Loucy (cell line): Measurements from ENCODE around the gene PLXNB2.

Source experiments
- H2AFZ ChIP-seq: fragments of 200-600 bp; sonication (generic); 2 replicates; pipeline ENCODE4 v1.6.0; 2016; ENCODE audit warnings: antibody characterized with exemption, mild to moderate bottlenecking, low read length, moderate library complexity
- H3F3A ChIP-seq: fragments of 200-600 bp; 2 replicates; pipeline ENCODE4 v1.6.0; 2016; ENCODE audit warnings: antibody characterized with exemption, low read depth, mild to moderate bottlenecking
- H3K27me3 ChIP-seq: fragments of 200-600 bp; sonication (generic); 2 replicates; pipeline ENCODE4 v1.6.1; 2014; ENCODE audit warnings: low read length, mild to moderate bottlenecking; ENCODE audit not compliant: insufficient read depth, poor library complexity, severe bottlenecking
- H3K36me3 ChIP-seq: fragments of 200-600 bp; sonication (generic); 2 replicates; pipeline ENCODE4 v1.6.1; 2016; ENCODE audit warnings: low read length; ENCODE audit not compliant: insufficient read depth
- H3K4me1 ChIP-seq: fragments of 200-600 bp; sonication (generic); 2 replicates; pipeline ENCODE4 v1.5.1; 2014; ENCODE audit warnings: low read length, mild to moderate bottlenecking; ENCODE audit not compliant: insufficient read depth, poor library complexity, severe bottlenecking
- H3K4me2 ChIP-seq: fragments of 200-600 bp; sonication (generic); 2 replicates; pipeline ENCODE4 v1.6.0; 2014; ENCODE audit warnings: antibody characterized with exemption, low read length, low read depth, mild to moderate bottlenecking; ENCODE audit not compliant: poor library complexity, severe bottlenecking
- H3K4me3 ChIP-seq: fragments of 200-600 bp; sonication (generic); 2 replicates; pipeline ENCODE4 v1.5.1; 2014; ENCODE audit warnings: low read length, mild to moderate bottlenecking, mixed read lengths; ENCODE audit not compliant: poor library complexity, severe bottlenecking
- H3K79me2 ChIP-seq: fragments of 200-600 bp; sonication (generic); 2 replicates; pipeline ENCODE4 v1.6.1; 2014; ENCODE audit warnings: low read length; ENCODE audit not compliant: insufficient read depth
- H3K9ac ChIP-seq: fragments of 200-600 bp; sonication (generic); 2 replicates; pipeline ENCODE4 v1.6.0; 2014; ENCODE audit warnings: mild to moderate bottlenecking, low read depth, low read length, moderate library complexity; ENCODE audit not compliant: poor library complexity, severe bottlenecking
- H3K9me2 ChIP-seq: fragments of 200-600 bp; sonication (generic); replicated peaks from 2 replicates; pipeline ENCODE4 v1.6.1; 2016; ENCODE audit warnings: low read depth, low read length, mixed read lengths
- H3K9me3 ChIP-seq: fragments of 200-600 bp; sonication (generic); 2 replicates; pipeline ENCODE4 v1.6.1; 2014; ENCODE audit warnings: mild to moderate bottlenecking, antibody characterized with exemption, low read length, low read depth; ENCODE audit not compliant: insufficient read depth
- H4K20me1 ChIP-seq: fragments of 200-600 bp; sonication (generic); 2 replicates; pipeline ENCODE4 v1.6.0; 2014; ENCODE audit warnings: antibody characterized with exemption, low read length, mild to moderate bottlenecking; ENCODE audit not compliant: insufficient read depth, poor library complexity, severe bottlenecking
- EZH2phosphoT487 ChIP-seq: fragments of 200-600 bp; IDR thresholded peaks from 2 replicates; pipeline ENCODE4 v1.6.1; 2018; ENCODE audit warnings: antibody characterized with exemption, mild to moderate bottlenecking, moderate library complexity, borderline replicate concordance
- TF ChIP-seq, protein P1 (sequence below): fragments of 200-600 bp; sonication (generic); conservative IDR thresholded peaks from 2 replicates; pipeline ENCODE4 v1.5.1; 2014; ENCODE audit warnings: mild to moderate bottlenecking, antibody characterized with exemption, low read length

Gene PLXNB2

DNA sequence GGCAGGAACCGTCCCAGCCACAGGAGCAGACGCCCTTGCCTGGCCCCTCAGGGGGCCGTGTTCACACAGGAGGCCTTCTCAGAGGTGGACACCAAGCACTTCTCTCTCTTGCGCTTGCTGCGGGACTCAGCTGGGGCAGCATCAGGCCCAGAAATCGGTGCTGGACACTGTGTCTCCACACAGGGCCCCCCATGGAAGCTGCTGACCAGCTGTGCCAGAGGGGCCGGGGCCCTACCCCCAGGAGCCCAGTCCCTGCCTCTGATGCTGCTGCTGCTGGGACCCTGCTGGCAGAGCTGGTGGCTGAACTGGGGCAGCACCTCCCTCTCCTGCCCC, 4.0 kb downstream of the PLXNB2 start:
- Histone ChIP-seq H4K20me1 (peaks cover 10% of the 10 kb centered on the region), H3K79me2 (peaks cover 50% of the 10 kb centered on the region), H3K9ac (peak overlapping the region; percentile 63)

DNA sequence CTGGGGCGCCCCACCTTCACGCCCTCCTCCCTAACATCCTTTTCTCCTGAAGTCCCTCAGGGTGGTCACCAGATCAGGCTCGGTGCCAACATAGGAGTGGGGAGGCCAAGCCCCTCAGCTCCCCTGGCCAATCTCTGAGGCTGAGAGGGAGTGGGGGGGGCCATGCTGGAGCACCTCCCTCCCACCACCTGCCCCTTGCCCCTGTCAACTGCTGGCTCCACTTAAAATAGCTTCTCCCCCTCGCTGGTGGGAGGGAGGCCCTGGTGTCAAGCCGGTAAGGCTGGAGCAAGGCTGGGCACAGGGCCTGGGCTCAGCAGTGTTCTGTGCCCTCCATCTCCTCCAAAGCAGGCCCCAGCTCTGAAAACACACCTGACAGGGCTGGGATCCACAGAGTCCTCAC, 4.9 kb downstream of the PLXNB2 start:
- Histone ChIP-seq H3K9ac (peak overlapping the region; percentile 63), H4K20me1 (peaks cover 10% of the 10 kb centered on the region), H3K4me1 (peaks cover 55% of the 10 kb centered on the region)

More for the DNA sequence above, 4.0 kb downstream of the PLXNB2 start:
- H3K9me2 ChIP-seq: no peaks in the 10 kb centered on the region
- H3K36me3 ChIP-seq: no peaks in the 10 kb centered on the region
- peak overlapping the region; percentile 81 for H3K4me2 ChIP-seq
- H3K4me1 ChIP-seq: peaks cover 62% of the 10 kb centered on the region
- H3K27me3 ChIP-seq: no peaks in the 10 kb centered on the region
- no peaks in the 10 kb centered on the region for H3K9me3 ChIP-seq
- no peak overlapping the region for H2AFZ ChIP-seq
- TF ChIP-seq, protein P1, sequence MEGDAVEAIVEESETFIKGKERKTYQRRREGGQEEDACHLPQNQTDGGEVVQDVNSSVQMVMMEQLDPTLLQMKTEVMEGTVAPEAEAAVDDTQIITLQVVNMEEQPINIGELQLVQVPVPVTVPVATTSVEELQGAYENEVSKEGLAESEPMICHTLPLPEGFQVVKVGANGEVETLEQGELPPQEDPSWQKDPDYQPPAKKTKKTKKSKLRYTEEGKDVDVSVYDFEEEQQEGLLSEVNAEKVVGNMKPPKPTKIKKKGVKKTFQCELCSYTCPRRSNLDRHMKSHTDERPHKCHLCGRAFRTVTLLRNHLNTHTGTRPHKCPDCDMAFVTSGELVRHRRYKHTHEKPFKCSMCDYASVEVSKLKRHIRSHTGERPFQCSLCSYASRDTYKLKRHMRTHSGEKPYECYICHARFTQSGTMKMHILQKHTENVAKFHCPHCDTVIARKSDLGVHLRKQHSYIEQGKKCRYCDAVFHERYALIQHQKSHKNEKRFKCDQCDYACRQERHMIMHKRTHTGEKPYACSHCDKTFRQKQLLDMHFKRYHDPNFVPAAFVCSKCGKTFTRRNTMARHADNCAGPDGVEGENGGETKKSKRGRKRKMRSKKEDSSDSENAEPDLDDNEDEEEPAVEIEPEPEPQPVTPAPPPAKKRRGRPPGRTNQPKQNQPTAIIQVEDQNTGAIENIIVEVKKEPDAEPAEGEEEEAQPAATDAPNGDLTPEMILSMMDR: no peak
- TF ChIP-seq EZH2phosphoT487: no peak
- peak overlapping the region; percentile 64 for H3K4me3 ChIP-seq
- H3F3A ChIP-seq: 0 out of 2 replicates have a peak, but pooled peaks cover 4% of the 10 kb centered on the region

DNA sequence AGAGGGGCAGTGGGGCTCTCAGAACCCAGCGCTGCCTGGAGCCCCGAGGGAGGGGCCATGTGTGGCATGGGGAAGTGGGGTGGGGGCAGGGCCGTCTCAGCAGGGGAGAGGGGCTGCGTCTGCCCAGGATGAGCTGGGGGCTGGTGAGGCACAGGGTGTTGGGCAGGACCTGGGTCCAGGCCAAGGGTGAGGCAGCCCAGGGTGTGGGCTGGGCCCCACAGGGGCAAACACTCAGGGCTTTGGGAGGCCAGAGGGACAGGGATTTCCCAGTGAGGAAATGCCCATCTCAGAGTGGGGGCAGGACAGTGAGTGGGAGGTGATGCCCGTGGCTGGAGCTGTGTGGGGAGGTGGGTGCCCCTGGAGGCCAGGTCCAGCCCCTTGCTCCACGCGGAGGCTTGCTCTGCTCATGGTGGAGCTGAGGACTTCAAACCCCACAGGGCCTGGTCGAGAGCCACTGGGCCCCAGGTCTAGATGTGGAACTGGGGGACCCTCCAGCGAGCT, 5.4 kb downstream of the PLXNB2 start:
- Histone ChIP-seq H3K9me2 (no peaks in the 10 kb centered on the region), H3K9me3 (no peaks in the 10 kb centered on the region), H3K9ac (no peak overlapping the region), H3K4me1 (peaks cover 55% of the 10 kb centered on the region), H3F3A (no peaks in the 10 kb centered on the region), H4K20me1 (peaks cover 10% of the 10 kb centered on the region), H3K4me2 (peak overlapping the region; percentile 81), H2AFZ (no peak overlapping the region), H3K27me3 (no peaks in the 10 kb centered on the region), H3K36me3 (no peaks in the 10 kb centered on the region), H3K79me2 (peaks cover 50% of the 10 kb centered on the region), H3K4me3 (no peak overlapping the region)
- TF ChIP-seq, protein P1: no peak
- no peak for TF ChIP-seq EZH2phosphoT487

More for the DNA sequence above, 4.9 kb downstream of the PLXNB2 start:
- Histone ChIP-seq H3K27me3 (no peaks in the 10 kb centered on the region), H3K9me3 (no peaks in the 10 kb centered on the region), H2AFZ (no peak overlapping the region), H3K4me3 (no peak overlapping the region), H3K4me2 (peak overlapping the region; percentile 81), H3K36me3 (no peaks in the 10 kb centered on the region), H3F3A (no peaks in the 10 kb centered on the region), H3K79me2 (peaks cover 50% of the 10 kb centered on the region), H3K9me2 (no peaks in the 10 kb centered on the region)
- TF ChIP-seq, protein P1: no peak
- TF ChIP-seq EZH2phosphoT487: no peak
